ENCODE measurements around the gene ADAM8.

- TF ChIP-seq CTCF (IDR thresholded peaks at IDR 0.05): no peak
- TF ChIP-seq EZH2 (IDR thresholded peaks at IDR 0.05; ENCODE audit: borderline replicate concordance, insufficient read depth, low read depth, low read length, poor library complexity, severe bottlenecking): no peak
These were observed 49.4 kb downstream of the ADAM8 start for GRCh38 chr10:133227256-133227655.
